GM12801 (cell line): ENCODE measurements around the gene CYTH4.

Experiments used
- CTCF ChIP-seq: IDR thresholded peaks from one replicate; pipeline ENCODE4 v1.5.1; 2011; ENCODE audit warnings: control low read depth; ENCODE audit not compliant: insufficient read length; ENCODE audit errors: extremely low read depth

The CYTH4 gene

GRCh38 chr22:37363261-37363992 is 81.1 kb downstream of the CYTH4 start:
- no peak for TF ChIP-seq CTCF
